Upper lobe of left lung (tissue), 6 donors: ENCODE data around the gene ZER1. TPM values are rescaled to one million over a fixed set of nuclear protein-coding genes. Genes with fewer than 3 reads are reported as not detected.

Experiments
- ATAC-seq, 2 donors: fragments of 200-7000 bp; cut with Tn5 transposase; one replicate each; pipeline ENCODE4 v1.9.1; 2022; ENCODE audit warnings: mild to moderate bottlenecking in 2 of 2, moderate library complexity in 2 of 2; ENCODE audit not compliant: low FRiP score in 2 of 2
- DNase-seq, 2 donors: peaks; one replicate each; pipeline ENCODE4 v3.0.0-alpha.2; 2019 to 2020
- H3K27ac ChIP-seq, 4 donors: fragments of 200-600 bp; sonication (generic); one replicate each; pipeline ENCODE4 v1.5.1; 2016 to 2019
- H3K27me3 ChIP-seq, 4 donors: fragments of 200-600 bp; sonication (generic); one replicate each; pipeline ENCODE4 v1.5.1; 2017 to 2019
- H3K36me3 ChIP-seq, 4 donors: fragments of 200-600 bp; sonication (generic); one replicate each; pipeline ENCODE4 v1.5.1; 2016 to 2019
- H3K4me1 ChIP-seq, 4 donors: fragments of 200-600 bp; sonication (generic); one replicate each; pipeline ENCODE4 v1.5.1; 2018 to 2019
- H3K4me3 ChIP-seq, 4 donors: fragments of 200-600 bp; sonication (generic); one replicate each; pipeline ENCODE4 v1.5.1; 2017 to 2019; ENCODE audit warnings: mild to moderate bottlenecking in 2 of 4, moderate library complexity in 1 of 4
- H3K9me3 ChIP-seq, 4 donors: fragments of 200-600 bp; sonication (generic); one replicate each; pipeline ENCODE4 v1.5.1; 2018 to 2019
- CTCF ChIP-seq, 6 experiments: fragments of 450-650 bp in 4 of 6; fragments of 200-600 bp in 2 of 6; sonication (generic) in 2 of 6; IDR thresholded peaks; one replicate each; pipeline ENCODE4 v1.5.1; 2016 to 2019; ENCODE audit warnings: antibody characterized with exemption in 6 of 6
- EP300 ChIP-seq, 4 donors: sonication (generic); formaldehyde crosslinking; IDR thresholded peaks; one replicate each; pipeline ENCODE4 v1.5.1; 2017; ENCODE audit warnings: antibody characterized with exemption in 4 of 4, control low read depth in 2 of 4
- POLR2A ChIP-seq, 4 donors: fragments of 450-650 bp; IDR thresholded peaks; one replicate each; pipeline ENCODE4 v1.5.1; 2016 to 2017; ENCODE audit warnings: antibody characterized with exemption in 4 of 4, mild to moderate bottlenecking in 2 of 4
- POLR2AphosphoS5 ChIP-seq, 2 donors: sonication (generic); formaldehyde crosslinking; IDR thresholded peaks; one replicate each; pipeline ENCODE4 v1.5.1; 2017; ENCODE audit warnings: antibody characterized with exemption in 2 of 2
- WGBS, 2 donors: methylation state at CpG; one replicate each; pipeline ENCODE4 v1.1.5; 2017 to 2018; 5-methylcytosine and 5-hydroxymethylcytosine counted together
- total RNA-seq, 6 donors: library from RNA; depleted of rRNA in 4 of 6; stranded (reverse); fragments of >200 nt in 4 of 6; gene quantifications; one replicate each; pipeline versions ENCODE4 v1.1.0 to v1.2.1, GENCODE V29; 2016 to 2021
- donor health status: DM: no; HTN: no; CAD: no; lungs with moderate emphysema.
- donor health status: DM: no; HTN: yes; CAD: no; lungs with severe emphysema.

ZER1 gene
- total RNA-seq, 6 donors from 2014 or later = 30.9 to 55.5 (median 44.0) TPM

- Histone ChIP-seq H3K27me3 (no peaks in the 10 kb centered on the region), H3K4me1 (peaks cover 0 to 4% (median 2%) of the 10 kb centered on the region in 4 donors), H3K36me3 (peaks cover 0 to 59% (median 27%) of the 10 kb centered on the region in 4 donors), H3K4me3 (no peak overlapping the region), H3K9me3 (no peaks in the 10 kb centered on the region), H3K27ac (peak overlapping the region in 1 of 4 donors; percentile 7)
- DNase-seq (peak in 1 of 2 donors; percentile 82), ATAC-seq (peak; percentile 77 to 83)
- TF ChIP-seq CTCF (IDR thresholded peaks at IDR 0.05) (peak in 4 of 6 experiments; percentile 35 to 65 (median 52)), POLR2AphosphoS5 (IDR thresholded peaks at IDR 0.05) (no peak), EP300 (IDR thresholded peaks at IDR 0.05) (no peak), POLR2A (IDR thresholded peaks at IDR 0.05) (no peak)
- WGBS, 2 donors = 36 to 51% methylated on average over 4 to 9 of the region's 9 CpGs
Observed at GRCh38 chr9:128733256-128733655, 38.5 kb downstream of the ZER1 start.

GRCh38 chr9:128732576-128732975, 39.2 kb downstream of the ZER1 start:
- H3K27ac ChIP-seq = no peak overlapping the region

GRCh38 chr9:128731691-128732090, 40.0 kb downstream of the ZER1 start:
- H3K9me3 ChIP-seq = no peaks in the 10 kb centered on the region
- H3K36me3 ChIP-seq = peaks cover 0 to 50% (median 27%) of the 10 kb centered on the region in 4 donors
- no peak overlapping the region for H3K4me3 ChIP-seq
- no peaks in the 10 kb centered on the region for H3K27me3 ChIP-seq
- H3K4me1 ChIP-seq = peaks cover 0 to 4% (median 2%) of the 10 kb centered on the region in 4 donors
- 71 to 84% methylated on average over 2 to 9 of the region's 9 CpGs for WGBS, 2 donors
- H3K27ac ChIP-seq = no peak overlapping the region
- TF ChIP-seq POLR2A (IDR thresholded peaks at IDR 0.05) (no peak), EP300 (IDR thresholded peaks at IDR 0.05) (no peak), POLR2AphosphoS5 (IDR thresholded peaks at IDR 0.05) (no peak), CTCF (IDR thresholded peaks at IDR 0.05) (no peak)
- ATAC-seq = no peak
- no peak for DNase-seq

More at GRCh38 chr9:128732576-128732975, 39.2 kb downstream of the ZER1 start:
- no peak for ATAC-seq
- Histone ChIP-seq H3K4me3 (no peak overlapping the region), H3K4me1 (peaks cover 0 to 4% (median 2%) of the 10 kb centered on the region in 4 donors), H3K36me3 (peaks cover 0 to 58% (median 27%) of the 10 kb centered on the region in 4 donors), H3K9me3 (no peaks in the 10 kb centered on the region), H3K27me3 (no peaks in the 10 kb centered on the region)
- no peak for DNase-seq
- 90 to 91% methylated on average over 13 of the region's 13 CpGs for WGBS, 2 donors
- TF ChIP-seq EP300 (IDR thresholded peaks at IDR 0.05) (no peak), POLR2AphosphoS5 (IDR thresholded peaks at IDR 0.05) (no peak), CTCF (IDR thresholded peaks at IDR 0.05) (no peak), POLR2A (IDR thresholded peaks at IDR 0.05) (no peak)

GRCh38 chr9:128731093-128731492, 40.6 kb downstream of the ZER1 start:
- H3K36me3 ChIP-seq = peaks cover 0 to 44% (median 26%) of the 10 kb centered on the region in 4 donors
- DNase-seq = no peak
- no peak for TF ChIP-seq POLR2A (IDR thresholded peaks at IDR 0.05)
- TF ChIP-seq POLR2AphosphoS5 (IDR thresholded peaks at IDR 0.05) = no peak
- TF ChIP-seq EP300 (IDR thresholded peaks at IDR 0.05) = no peak
- no peak for TF ChIP-seq CTCF (IDR thresholded peaks at IDR 0.05)

More at GRCh38 chr9:128731093-128731492, 40.6 kb downstream of the ZER1 start:
- no peak overlapping the region for H3K4me3 ChIP-seq
- peaks cover 0 to 4% (median 2%) of the 10 kb centered on the region in 4 donors for H3K4me1 ChIP-seq
- no peak for ATAC-seq
- H3K27me3 ChIP-seq = no peaks in the 10 kb centered on the region
- no peaks in the 10 kb centered on the region for H3K9me3 ChIP-seq
- WGBS, 2 donors = 84 to 93% methylated on average over 11 to 13 of the region's 13 CpGs
- no peak overlapping the region for H3K27ac ChIP-seq
